Testis (tissue), 3 donors: ENCODE measurements around the gene COL4A2. TPM values are rescaled to one million over a fixed set of nuclear protein-coding genes. Genes with fewer than 3 reads are reported as not detected.

Source experiments
- DNase-seq: peaks from one replicate; pipeline ENCODE4 v3.0.0-alpha.2; 2019
- H3K27ac ChIP-seq, 2 donors: fragments of 200-600 bp; sonication (generic); one replicate each; pipeline ENCODE4 v1.5.1; 2019
- H3K27me3 ChIP-seq: fragments of 200-600 bp; sonication (generic); one replicate; pipeline ENCODE4 v1.5.1; 2019
- H3K36me3 ChIP-seq: fragments of 200-600 bp; sonication (generic); one replicate; pipeline ENCODE4 v1.5.1; 2017; ENCODE audit warnings: low read depth; ENCODE audit errors: missing control alignments
- H3K4me1 ChIP-seq: fragments of 200-600 bp; sonication (generic); one replicate; pipeline ENCODE4 v1.5.1; 2019
- H3K4me3 ChIP-seq, 2 donors: fragments of 200-600 bp; sonication (generic); one replicate each; pipeline ENCODE4 v1.5.1; 2017 to 2019
- H3K9me3 ChIP-seq: fragments of 200-600 bp; sonication (generic); one replicate; pipeline ENCODE4 v1.5.1; 2017
- CTCF ChIP-seq, 3 experiments: fragments of 450-650 bp in 2 of 3; fragments of 200-600 bp in 1 of 3; sonication (generic) in 1 of 3; IDR thresholded peaks; one replicate each; pipeline ENCODE4 v1.5.1; 2016 to 2019; ENCODE audit warnings: antibody characterized with exemption in 3 of 3, mild to moderate bottlenecking in 2 of 3, moderate library complexity in 1 of 3
- POLR2A ChIP-seq: fragments of 450-650 bp; IDR thresholded peaks from one replicate; pipeline ENCODE4 v1.6.1; 2017; ENCODE audit warnings: antibody characterized with exemption, mild to moderate bottlenecking, moderate library complexity
- WGBS, 2 donors: methylation state at CpG; one replicate each; pipeline ENCODE4 v1.1.5; 2018; 5-methylcytosine and 5-hydroxymethylcytosine counted together
- intact Hi-C: fragments of 100-400 bp; cut with DNase I; formaldehyde crosslinking; loops from one replicate; pipeline ENCODE4 v1.15.1; 2023; ENCODE audit warnings: low total_unique reads
- polyA plus RNA-seq: library from polyadenylated mRNA; stranded (reverse); fragments of 350-450 nt; fragmentation: Illumina TruSeq; extraction: RNeasy Lipid Tissue Mini Kit (QIAGEN cat#74804); gene quantifications from one replicate; pipeline ENCODE4 v1.2.3, GENCODE V29; 2014; ENCODE audit warnings: low read depth, low replicate concordance; ENCODE audit not compliant: insufficient read depth
- total RNA-seq, 2 donors: library from RNA; depleted of rRNA; stranded (reverse); fragments of >200 nt; gene quantifications; one replicate each; pipeline ENCODE4 v1.2.3, GENCODE V29; 2016

COL4A2 gene
- total and polyA plus RNA-seq, 3 donors from 2014 or later = 69.1 to 89.9 (median 81.0) TPM

GRCh38 chr13:110266431-110266809, 40.7 kb upstream of the COL4A2 start:
- intact Hi-C loops = no loop called here
- no peak for TF ChIP-seq CTCF (IDR thresholded peaks at IDR 0.05)
- TF ChIP-seq POLR2A = no peak
- 55 to 58% methylated on average over 8 of the region's 8 CpGs for WGBS, 2 donors
- Histone ChIP-seq H3K36me3 (no peaks in the 10 kb centered on the region), H3K9me3 (no peaks in the 10 kb centered on the region), H3K4me3 (no peak overlapping the region), H3K27me3 (no peaks in the 10 kb centered on the region), H3K4me1 (peaks cover 21% of the 10 kb centered on the region), H3K27ac (no peak overlapping the region)
- no peak for DNase-seq

DNA sequence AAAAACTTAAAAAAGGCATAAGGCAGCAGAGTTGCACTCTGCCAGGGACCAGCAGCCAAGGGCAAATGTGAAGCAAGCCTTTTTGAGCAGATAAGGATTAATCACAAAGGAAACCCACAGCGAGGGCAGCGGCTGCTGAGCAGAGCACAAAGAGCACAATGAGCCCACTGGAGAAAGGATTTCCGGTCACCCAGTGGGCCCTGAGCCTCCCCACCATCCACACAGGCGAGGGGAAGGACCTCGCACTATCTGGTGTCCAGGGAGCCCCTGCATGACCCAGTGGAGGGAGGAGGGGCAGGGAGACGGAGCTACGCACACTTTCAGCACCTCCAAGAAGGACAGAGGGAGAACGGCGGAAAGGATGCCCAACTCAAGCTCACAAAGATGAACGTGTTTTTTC, 40.1 kb upstream of the COL4A2 start:
- no peak overlapping the region for H3K27ac ChIP-seq
- no peaks in the 10 kb centered on the region for H3K27me3 ChIP-seq
- no peaks in the 10 kb centered on the region for H3K36me3 ChIP-seq
- no peak for DNase-seq
- no peaks in the 10 kb centered on the region for H3K9me3 ChIP-seq
- H3K4me1 ChIP-seq = peaks cover 21% of the 10 kb centered on the region
- intact Hi-C loops = no loop called here
- 79 to 81% methylated on average over 10 of the region's 10 CpGs for WGBS, 2 donors
- TF ChIP-seq CTCF (IDR thresholded peaks at IDR 0.05) (no peak), POLR2A (no peak)
- H3K4me3 ChIP-seq = no peak overlapping the region

GRCh38 chr13:110268061-110268460, 39.0 kb upstream of the COL4A2 start:
- no peak for TF ChIP-seq CTCF (IDR thresholded peaks at IDR 0.05)
- TF ChIP-seq POLR2A = no peak
- H3K27ac ChIP-seq = no peak overlapping the region
- H3K4me3 ChIP-seq = no peak overlapping the region
- no peak for DNase-seq
- H3K36me3 ChIP-seq = no peaks in the 10 kb centered on the region
- H3K27me3 ChIP-seq = no peaks in the 10 kb centered on the region
- peaks cover 17% of the 10 kb centered on the region for H3K4me1 ChIP-seq
- intact Hi-C loops = no loop called here
- 80 to 95% methylated on average over 6 of the region's 6 CpGs for WGBS, 2 donors
- H3K9me3 ChIP-seq = no peaks in the 10 kb centered on the region

GRCh38 chr13:110268576-110269185, 38.4 kb upstream of the COL4A2 start:
- H3K4me1 ChIP-seq = peaks cover 10% of the 10 kb centered on the region
- no peaks in the 10 kb centered on the region for H3K9me3 ChIP-seq
- H3K36me3 ChIP-seq = no peaks in the 10 kb centered on the region
- no peak for TF ChIP-seq CTCF (IDR thresholded peaks at IDR 0.05)
- no peak for TF ChIP-seq POLR2A
- H3K27ac ChIP-seq = no peak overlapping the region
- H3K4me3 ChIP-seq = no peak overlapping the region
- intact Hi-C loops = no loop called here
- no peak for DNase-seq
- H3K27me3 ChIP-seq = no peaks in the 10 kb centered on the region
- WGBS, 2 donors = 84 to 89% methylated on average over 15 to 16 of the region's 16 CpGs

GRCh38 chr13:110269509-110270185, 37.4 kb upstream of the COL4A2 start:
- intact Hi-C loops = no loop called here
- H3K9me3 ChIP-seq = no peaks in the 10 kb centered on the region
- H3K36me3 ChIP-seq = no peaks in the 10 kb centered on the region
- peaks cover 2% of the 10 kb centered on the region for H3K4me1 ChIP-seq
- no peaks in the 10 kb centered on the region for H3K27me3 ChIP-seq
- no peak for DNase-seq
- 72 to 77% methylated on average over 13 to 14 of the region's 14 CpGs for WGBS, 2 donors
- no peak overlapping the region for H3K4me3 ChIP-seq
- no peak overlapping the region for H3K27ac ChIP-seq
- TF ChIP-seq CTCF (IDR thresholded peaks at IDR 0.05) = no peak
- no peak for TF ChIP-seq POLR2A
